NCI-H2196 treated with DMSO at 0.1 percent for 48 hours (cell line): ENCODE data around the gene REEP3.

Experiments used
- DNase-seq: peaks from one replicate; lab custom pipeline; 2025; ENCODE audit not compliant: unreplicated experiment; lab: John Stamatoyannopoulos, UW

Gene REEP3

DNA sequence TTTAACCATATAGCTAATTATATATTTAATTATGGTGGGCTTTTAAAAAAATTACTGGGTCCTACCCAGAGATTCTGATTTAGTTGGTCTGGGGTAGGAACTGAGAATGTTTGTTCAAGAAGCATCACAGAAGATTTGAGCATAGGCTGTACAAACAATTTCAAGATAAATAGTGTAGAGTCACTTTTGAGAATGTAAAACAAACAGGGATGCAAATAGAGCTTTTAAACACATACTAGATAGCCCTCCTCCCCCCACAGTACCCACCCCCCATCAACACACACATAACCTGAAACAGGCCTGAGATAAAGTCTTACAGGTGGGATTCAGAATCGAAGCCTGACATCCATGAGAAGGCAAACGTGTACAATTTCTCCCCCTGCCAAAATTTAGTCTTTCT, 15.6 kb upstream of the REEP3 start:
- DNase-seq, result no peak

DNA sequence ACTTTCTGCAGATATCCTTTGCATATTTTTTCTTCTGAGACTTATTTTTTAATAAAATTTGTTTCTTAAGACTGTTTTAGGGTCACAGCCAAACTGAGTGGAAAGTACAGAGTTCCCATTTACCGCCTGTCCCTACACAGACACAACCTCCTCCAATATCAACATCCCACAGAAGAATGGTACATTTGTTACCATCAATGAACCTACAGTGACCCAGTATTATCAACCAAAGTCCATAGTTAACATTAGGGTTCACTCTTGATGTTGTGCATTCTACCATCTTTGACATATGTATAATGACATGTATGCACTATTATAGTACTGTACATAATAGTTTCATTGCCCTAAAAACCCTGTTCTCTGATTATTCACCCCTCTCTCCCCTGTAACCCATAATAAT, 14.6 kb upstream of the REEP3 start:
- no peak for DNase-seq

DNA sequence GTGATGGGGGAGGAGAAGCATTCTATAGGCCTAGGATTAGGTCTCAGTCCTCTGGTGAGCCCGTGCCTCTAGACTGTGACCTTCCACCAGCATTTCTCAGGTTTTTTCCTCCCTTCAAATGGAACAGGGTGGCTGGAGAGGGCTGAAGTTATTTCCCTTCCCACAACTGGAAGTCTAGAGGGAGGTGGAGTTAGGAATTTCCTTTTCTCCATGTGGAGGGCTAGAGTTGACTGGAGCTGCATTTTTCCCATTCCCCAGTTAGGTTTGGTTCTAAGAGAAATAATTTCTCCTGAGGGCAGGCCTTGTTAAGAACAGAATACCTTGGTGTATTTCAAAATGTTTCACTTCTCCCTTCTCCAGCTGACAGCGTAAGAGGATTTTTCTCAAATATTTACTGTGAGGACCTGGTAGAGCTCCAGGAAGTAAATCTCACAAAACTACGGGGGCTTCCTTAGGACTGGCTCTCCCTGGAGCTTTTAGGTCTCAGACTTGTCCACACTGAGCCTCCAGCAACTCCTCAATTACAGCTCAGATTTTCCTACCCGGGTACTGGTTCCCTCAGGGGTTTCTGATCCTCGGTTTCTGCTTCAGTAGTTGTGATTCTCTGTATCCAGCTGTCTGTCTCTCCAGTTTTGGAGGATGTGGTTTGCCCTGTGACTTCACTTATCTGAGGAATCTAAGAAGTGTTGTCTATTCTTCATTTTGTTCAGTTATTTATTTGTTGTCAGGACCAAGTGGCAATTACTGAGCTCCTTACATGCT, 6.0 kb upstream of the REEP3 start:
- no peak for DNase-seq

DNA sequence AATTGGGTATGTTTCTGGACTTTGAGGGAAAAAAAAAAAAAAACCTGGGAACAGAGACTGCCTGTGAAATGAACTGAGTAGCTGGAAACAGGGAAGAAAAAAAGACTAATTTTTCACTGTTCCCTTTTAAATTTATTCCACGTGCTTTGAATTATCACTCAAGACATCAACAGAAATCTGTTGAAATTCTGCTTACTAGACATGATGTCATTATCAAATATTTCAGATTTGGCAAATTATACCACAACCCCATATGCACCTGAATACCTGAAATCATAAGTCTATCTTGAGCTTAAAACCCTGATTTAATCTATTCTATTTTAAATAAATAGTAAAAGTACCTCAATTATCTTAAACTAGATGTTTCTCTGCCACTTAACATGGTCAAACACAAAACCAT, 5.0 kb upstream of the REEP3 start:
- DNase-seq, result no peak

DNA sequence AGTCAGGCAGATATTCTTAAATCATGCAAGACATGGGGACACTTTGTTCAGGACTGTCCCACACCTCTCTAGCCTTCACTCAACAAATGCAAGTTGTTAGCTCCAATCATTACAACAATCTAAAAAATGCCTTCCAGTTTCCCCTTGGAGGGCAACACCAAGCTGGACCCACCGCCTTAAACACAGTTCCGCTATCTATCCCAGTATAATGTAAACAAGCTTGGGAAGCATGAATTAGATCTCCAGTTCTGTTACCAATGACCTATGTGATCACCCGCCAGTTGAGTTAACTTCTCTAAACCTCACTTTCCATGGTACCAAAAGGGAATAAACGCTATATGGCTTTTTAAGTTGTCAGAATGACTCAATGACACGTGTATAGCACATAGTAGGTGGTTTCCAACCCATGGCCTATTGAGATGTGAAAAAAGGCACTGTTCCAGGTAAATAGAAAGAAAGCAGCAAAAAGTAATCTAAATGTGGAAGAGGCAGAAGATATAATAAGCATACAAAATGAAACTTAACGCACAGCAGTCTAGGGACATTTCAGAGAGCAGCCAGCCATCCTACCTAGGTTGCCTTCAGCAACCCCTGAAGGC, 2.4 kb upstream of the REEP3 start:
- no peak for DNase-seq

DNA sequence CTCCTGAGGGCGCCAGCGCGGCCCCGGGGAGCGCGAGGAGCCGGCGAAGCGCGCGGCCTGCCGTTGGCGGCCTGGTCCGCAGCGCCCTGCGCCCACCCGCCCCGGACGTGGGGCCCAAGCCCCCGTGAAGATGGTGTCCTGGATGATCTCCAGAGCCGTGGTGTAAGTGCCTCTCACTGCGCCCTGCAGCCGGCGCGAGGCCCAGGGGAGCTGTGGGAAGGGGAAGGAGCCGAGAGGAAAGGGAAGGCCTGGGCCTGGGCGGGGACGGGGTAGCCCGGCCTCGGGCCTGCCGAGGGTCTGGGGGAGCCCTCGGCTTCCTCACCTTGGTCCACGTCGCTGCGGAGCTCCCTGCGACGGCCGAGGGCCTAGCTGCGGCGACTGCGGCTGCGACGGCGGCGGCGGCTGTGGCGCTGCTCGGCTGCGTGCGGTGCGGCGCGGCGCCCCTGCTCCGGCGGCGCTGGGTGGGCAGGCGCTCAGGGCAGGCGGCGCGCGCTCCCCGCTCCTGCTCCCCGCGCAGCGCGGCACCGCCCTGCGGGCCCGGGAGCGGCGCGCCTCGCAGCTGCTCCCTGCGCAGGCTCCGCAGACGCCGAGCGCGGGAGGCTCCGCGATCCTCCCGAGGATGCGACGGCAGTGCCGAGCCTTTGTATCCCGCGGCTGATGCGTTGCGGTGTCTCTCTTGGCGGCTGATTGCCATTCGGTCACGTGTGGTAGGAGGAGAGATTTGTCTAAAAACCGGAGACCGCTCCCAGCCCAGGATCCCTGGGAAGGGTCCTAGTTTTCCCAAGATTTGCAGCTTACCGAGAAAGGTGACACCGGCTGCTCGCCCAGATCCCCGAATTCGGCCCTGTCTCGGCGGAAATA, 445 bp downstream of the REEP3 start:
- DNase-seq, result no peak

DNA sequence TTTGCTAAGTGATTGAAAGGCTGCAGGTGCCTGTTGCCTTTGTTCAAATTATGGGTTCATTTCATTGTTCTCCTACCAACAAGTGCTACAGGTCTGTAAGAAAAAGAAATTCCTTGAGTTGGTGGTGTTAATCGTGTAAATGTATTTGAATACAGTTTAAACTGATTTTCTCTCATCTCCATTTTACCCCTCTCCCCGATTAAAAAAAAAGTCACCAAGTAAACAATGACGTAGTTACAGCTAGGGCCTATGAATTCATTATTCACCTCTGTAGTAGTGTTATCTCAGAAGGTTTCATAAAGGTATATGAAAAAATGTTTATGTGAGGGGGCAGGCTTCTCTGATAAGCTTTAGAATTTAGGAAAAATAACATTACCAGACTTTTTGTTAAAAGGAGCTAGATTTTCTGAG, 1.1 kb downstream of the REEP3 start:
- DNase-seq, result no peak

DNA sequence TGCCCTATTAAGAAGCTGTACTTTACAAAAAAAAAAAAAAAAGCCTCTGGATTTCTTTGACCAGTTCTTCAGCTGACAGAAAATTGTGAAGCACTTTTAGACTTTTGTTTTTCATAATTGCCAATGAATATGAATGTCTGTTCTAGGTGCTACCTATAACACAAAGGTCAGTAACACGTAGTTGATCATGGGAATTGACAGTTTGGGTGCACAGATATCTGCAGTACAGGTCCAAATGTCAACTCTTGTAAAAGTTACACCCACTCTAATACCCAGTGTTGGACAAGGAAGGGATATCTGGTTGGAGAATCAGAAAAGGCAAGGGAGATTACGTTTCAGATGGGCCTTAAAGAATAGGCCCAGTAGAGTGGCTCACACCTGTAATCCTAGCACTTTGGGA, 1.8 kb downstream of the REEP3 start:
- DNase-seq, result no peak

DNA sequence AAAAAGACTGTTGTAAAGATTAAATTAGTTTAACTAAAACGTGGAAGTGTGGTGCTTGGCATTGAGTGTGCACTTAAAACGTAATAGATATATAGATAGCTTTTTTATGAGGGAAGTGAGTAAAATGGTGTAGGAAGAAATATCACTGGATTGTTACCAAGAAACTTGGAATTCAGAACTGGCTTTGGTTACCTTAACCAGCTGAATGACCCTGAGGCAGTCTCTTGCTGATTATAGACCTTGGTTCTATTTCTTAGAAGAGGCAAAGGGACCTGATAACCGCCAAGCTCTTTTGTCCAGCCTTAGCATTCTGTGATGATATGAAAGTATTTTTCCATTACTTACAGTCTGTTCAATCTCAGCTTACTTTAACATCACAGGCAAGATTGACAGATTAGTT, 3.8 kb downstream of the REEP3 start:
- DNase-seq, result no peak

DNA sequence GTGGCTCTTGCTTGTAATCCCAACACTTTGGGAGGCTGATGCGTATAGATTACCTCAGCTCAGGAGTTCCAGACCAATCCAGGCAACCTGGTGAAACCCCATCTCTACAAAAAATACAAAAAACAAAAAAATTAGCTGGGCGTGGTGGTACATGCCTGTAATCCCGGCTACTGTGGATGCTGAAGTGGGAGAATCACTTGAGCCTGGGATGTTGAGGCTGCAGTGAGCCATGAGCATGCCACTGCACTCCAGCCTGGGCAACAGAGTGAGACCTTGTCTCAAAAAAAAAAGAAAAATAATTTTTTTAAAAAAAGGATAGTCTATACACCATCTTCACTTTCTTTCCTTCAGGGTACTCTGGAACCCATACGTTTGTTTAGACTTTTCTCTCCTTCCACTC, 6.2 kb downstream of the REEP3 start:
- DNase-seq, result no peak

DNA sequence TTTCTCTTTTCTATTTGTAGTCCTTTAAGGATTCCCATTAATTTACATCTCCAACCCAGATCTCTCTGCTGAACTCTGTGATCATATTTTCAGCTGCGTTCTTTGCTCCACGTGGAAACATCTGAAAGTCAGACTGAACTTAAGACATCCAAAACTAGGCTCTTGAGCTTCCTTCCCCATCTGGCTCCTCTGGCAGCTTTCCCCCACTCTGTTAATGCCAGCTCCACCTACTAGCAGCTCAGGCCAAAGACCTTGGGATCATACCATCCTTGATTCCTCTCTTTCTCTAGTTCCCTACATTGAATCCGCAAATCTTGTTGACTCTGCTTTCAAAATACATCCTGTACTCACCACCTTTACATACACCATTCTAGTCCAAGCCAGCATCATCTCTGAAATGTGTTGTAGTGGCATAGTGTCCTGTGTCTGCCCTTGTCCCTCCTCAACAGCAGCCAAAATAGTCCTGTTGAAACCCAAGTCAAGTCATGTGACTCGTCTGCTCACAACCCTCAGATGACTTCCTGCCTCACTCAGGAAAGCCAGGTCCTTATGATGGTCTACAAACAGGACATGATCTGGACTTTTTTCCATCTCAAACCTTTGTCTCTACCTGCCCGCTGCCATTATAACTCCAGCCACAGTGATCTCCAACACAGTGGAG, 7.0 kb downstream of the REEP3 start:
- no peak for DNase-seq

DNA sequence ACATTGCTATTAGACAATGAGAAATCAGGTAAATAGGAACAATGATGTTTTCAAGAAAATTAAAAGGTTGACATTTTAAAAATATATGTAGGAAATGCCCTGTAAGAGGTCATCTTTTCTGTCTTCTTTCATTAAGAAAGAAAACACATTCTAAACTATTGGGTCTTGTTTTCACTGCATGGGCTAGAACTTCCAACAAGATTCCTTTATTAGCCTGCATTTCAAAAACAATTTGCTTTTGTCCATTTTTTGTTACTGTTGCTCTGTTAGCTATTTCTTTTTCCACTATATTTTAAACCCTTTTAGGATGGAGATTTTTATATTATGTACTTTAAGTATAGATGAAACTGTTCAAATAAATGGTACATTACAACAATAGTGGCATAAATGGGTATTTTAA, 9.2 kb downstream of the REEP3 start:
- no peak for DNase-seq

DNA sequence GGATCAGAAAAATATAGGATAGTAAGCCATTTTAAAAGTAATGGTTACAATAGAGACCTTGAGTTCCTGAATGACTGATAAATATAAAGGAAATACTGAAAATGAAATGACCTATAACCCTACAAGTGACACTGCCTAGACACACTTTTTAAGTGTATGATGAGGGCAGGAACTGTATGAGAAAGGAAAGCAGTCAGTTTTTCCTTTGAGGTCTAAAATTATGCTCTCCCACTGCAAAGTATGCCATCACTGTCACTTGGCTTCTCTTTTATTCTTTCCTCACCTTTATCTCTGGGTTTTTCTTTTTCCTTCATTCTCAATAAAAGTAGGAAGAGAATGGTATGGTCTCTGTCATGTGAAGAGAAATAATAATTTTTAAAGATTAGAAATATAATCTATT, 13.5 kb downstream of the REEP3 start:
- no peak for DNase-seq

DNA sequence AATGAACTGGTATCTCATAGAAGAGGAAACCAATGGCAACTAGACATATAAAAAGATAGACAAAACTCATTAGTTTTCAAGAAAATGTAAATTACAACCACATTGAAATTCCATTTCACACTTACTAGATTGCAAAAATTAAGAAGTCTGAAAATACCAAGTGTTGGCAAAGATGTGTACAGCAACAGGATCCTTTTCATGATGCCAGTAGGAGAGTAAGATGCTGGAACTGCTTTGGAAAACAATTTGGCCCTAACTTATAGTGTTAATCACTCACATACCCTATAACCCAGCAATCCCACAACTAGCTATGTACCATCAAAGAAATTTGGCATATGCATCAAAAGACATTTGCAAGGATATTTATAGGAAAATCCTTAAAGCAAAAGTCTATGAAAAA, 15.5 kb downstream of the REEP3 start:
- no peak for DNase-seq

DNA sequence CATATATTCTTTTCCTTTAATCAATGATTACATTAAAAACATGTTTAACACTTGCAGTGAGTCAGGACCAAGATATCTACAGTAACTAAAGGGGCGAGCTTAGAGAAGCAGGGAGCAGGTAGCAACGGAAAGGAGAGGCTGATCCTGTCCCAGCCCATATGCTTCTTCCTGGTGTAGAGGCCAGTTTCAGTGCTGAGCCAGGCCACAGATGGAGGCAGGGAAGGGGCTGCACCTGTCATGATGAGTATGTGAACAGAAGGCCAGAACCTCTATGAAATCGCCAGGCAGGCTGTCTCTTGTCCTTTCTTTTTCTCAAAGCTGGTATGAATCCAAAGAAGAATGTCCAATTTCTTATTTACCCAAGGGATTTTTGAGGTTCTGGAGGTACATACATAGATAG, 16.3 kb downstream of the REEP3 start:
- DNase-seq, result no peak

DNA sequence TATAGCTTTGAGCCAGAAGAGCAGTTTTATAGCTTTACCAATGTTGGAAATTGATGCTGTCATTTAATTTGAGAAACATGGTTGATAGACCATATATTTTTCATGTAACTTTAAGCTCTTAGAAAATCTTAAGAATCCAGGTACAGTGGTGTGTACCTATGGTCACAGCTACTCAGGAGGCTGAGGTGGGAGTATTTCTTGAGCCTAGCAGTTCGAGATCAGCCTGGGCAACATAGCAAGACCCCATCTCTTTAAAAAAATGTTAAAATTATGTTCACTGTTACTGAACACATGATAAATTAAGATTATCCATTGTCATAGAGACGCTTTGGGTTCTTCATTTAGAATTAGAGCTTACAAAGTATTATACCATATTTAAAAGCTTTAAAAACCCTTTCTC, 18.2 kb downstream of the REEP3 start:
- DNase-seq, result no peak

DNA sequence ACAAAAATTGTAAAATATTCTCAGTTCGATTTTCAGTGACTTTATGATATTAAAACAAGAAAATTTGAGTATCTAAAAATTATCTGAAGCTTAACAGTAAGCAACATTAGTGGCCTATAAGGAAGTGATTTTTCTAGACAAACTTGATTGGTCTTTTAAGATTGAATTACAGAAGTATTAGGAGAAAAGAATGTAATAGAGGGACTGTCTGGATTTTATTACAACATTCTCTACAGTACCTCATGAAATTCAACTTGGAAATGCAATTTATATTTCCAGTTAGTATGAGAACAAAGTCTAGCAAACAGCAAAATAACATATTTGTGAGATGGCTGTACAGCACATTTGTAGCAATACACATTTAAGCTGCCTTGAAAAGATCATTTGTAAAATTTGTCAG, 18.8 kb downstream of the REEP3 start:
- no peak for DNase-seq

DNA sequence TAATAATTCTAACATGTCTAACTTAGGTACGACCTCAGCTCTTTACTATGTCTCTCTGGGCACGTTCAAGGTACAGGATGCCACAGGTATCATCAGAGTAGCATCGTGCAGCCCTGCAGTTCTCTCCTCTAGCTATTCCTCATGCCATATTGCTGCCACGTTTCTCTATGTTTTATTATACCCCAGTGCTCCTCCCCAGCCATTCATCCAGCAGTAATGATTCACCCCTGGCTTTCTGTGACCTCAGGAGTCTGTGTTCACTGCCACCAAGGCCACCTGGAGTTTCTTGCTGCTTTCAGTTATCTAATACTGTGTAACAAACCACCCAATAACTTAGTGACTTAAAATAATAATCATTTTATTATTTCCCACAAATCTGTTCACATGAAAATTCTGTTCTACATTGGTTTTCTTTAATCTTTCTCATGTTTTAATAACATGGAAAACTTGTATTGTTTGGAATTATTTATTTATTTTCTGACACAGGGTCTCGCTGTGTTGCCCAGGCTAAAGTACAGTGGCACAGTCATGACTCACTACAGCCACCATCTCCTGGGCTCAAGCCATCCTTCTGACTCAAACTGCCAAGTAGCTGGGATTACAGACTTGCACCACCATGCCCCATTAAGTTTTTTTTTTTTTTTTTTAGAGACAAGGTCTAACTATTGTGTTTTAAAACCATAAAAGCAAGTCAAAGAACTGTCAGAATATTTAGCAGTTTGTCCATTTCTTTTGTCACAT, 21.8 kb downstream of the REEP3 start:
- no peak for DNase-seq

DNA sequence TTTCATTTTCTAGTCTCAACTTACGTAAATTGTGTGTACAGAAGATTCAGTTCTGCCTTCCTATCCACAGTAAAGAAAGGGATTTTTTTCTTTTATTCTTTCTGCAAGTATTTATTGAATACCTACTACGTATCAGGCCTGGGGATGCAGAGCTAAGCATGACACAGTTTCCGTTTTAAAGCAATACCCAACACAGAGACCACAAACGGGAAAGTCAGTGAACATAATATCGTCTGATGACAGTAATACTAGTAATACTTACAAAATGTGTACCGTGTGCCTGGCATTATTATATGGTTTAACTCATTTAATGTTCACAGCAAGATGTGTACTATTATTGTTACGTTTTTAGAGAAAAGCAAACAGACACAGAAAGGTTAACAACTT, 22.4 kb downstream of the REEP3 start:
- DNase-seq, result no peak

DNA sequence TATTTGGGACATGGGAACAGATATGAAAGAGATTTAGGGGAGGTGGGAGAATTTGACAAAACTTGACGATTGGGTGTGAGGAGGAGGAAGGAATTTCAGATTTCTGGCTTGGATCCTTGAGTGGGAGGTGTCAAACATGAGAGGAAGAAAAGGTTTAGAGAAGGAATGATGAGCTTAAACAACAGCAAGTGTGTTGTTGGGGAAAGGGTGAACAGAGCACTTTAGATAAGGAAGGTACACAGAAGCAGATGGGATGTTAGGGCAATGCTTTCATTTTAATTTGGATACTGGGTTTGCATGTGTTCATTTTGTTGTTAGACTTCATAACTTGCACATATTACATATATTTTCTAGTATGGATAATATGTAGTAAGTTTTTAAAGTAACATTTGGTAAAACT, 23.2 kb downstream of the REEP3 start:
- DNase-seq, result no peak
